Fibroblast of pulmonary artery (primary cell): ENCODE measurements around the gene HSD3B1.

Experiments used
- DNase-seq: peaks from one replicate; pipeline ENCODE4 v3.0.0-alpha.2; 2010; ENCODE audit warnings: low read depth
- H3K4me3 ChIP-seq: replicated peaks from 2 replicates; pipeline ENCODE4 v1.5.1; 2011; ENCODE audit warnings: low read depth, mild to moderate bottlenecking, control low read depth, low read length, moderate library complexity
- CTCF ChIP-seq: IDR thresholded peaks from 2 replicates; pipeline ENCODE4 v1.5.1; 2011; ENCODE audit warnings: mild to moderate bottlenecking, control low read depth, low read length, inconsistent platforms; ENCODE audit errors: missing control alignments

HSD3B1 gene

GRCh38 chr1:119489201-119489600, 17.8 kb upstream of the HSD3B1 start:
- DNase-seq, result no peak
- no peak for TF ChIP-seq CTCF

GRCh38 chr1:119490925-119491324, 16.1 kb upstream of the HSD3B1 start:
- TF ChIP-seq CTCF, result no peak
- no peak for DNase-seq
- H3K4me3 ChIP-seq, result no peak overlapping the region

More at GRCh38 chr1:119489201-119489600, 17.8 kb upstream of the HSD3B1 start:
- no peak overlapping the region for H3K4me3 ChIP-seq

- no peak for TF ChIP-seq CTCF
- no peak for DNase-seq
- H3K4me3 ChIP-seq, result no peak overlapping the region
Observed at GRCh38 chr1:119492763-119493162, 14.2 kb upstream of the HSD3B1 start.

GRCh38 chr1:119504831-119505230, 2.2 kb upstream of the HSD3B1 start:
- no peak for DNase-seq
- TF ChIP-seq CTCF, result no peak
- no peak overlapping the region for H3K4me3 ChIP-seq

- TF ChIP-seq CTCF, result no peak
- no peak for DNase-seq
- no peak overlapping the region for H3K4me3 ChIP-seq
Observed at GRCh38 chr1:119510046-119510445, 3.0 kb downstream of the HSD3B1 start.

- no peak for DNase-seq
- TF ChIP-seq CTCF, result no peak
- H3K4me3 ChIP-seq, result no peak overlapping the region
Observed at GRCh38 chr1:119515221-119515620, 8.2 kb downstream of the HSD3B1 start.

GRCh38 chr1:119516247-119516646, 9.2 kb downstream of the HSD3B1 start:
- DNase-seq, result no peak

More at GRCh38 chr1:119516247-119516646, 9.2 kb downstream of the HSD3B1 start:
- TF ChIP-seq CTCF, result no peak
- H3K4me3 ChIP-seq, result no peak overlapping the region
